Fibroblast of the conjunctiva (primary cell): Measurements from ENCODE around the gene ADRB1.

ENCODE experiments used
- DNase-seq: peaks from one replicate; pipeline ENCODE4 v3.0.0-alpha.2; 2010; ENCODE audit warnings: low read depth

Gene ADRB1

GRCh38 chr10:114094795-114095194 lies 51.1 kb downstream of the ADRB1 start:
- DNase-seq: no peak

DNA sequence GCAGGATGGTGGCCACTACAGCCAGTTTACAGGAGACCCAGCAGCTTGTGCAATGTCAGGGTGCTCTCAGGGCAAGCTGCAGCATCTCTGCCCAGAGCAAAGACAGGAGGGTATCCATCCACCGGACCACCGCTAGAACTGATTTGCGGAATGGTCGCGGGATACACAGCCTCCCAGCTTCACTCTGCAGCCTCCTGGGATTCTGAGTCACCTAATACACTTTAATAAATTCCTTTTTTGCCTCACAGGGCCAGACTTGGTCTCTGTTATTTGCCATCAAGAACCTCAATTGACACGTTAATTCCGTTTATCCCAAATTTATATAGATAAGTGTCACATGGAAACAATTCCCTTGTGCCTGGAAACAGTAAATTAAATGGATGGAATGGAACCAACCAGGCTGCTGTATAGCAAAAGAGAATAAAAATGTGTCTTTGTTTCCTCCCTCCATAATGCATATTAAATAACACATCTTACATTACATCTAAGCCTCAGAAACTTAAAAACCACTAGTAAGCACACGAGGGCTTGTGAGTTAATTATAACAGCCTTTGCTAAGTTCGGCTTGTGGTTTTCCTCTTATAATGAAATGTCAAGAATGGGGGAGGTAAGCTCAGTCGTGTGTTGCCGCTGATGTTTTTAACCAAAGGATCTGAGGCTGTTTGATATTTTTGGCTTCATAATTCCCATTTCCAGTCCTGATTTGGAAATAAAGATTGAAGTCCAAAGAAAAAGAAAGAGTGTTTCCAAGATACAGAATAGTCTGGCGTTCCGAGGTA lies 52.1 kb downstream of the ADRB1 start:
- no peak for DNase-seq
